Activated CD4-positive, alpha-beta T cell treated with anti-CD3 and anti-CD28 coated beads for 36 hours (primary cell): Measurements from ENCODE around the gene PLOD1. TPM values are rescaled to one million over a fixed set of nuclear protein-coding genes. Genes with fewer than 3 reads are reported as not detected.
A peak's percentile ranks its signal among the peaks of the same experiment; 100 is the strongest.
"Not testable (repeated sequence)": the region's sequence is repeated elsewhere in the genome, so short reads cannot be mapped to it uniquely, and the experiment has no call there.

ENCODE experiments used
- ATAC-seq: fragments of 200-7000 bp; cut with Tn5 transposase; one replicate; pipeline ENCODE4 v1.10.0; 2021; ENCODE audit warnings: mild to moderate bottlenecking, moderate library complexity
- CTCF ChIA-PET: fragments of 350-600 bp; sonication (Branson Sonifier 250); formaldehyde crosslinking; loops from one replicate; lab custom pipeline; 2021; ENCODE audit warnings: antibody characterized with exemption; lab: Charles Lee
- POLR2A ChIA-PET: fragments of 350-600 bp; sonication (Branson Sonifier 250); formaldehyde crosslinking; loops from one replicate; lab custom pipeline; 2021; ENCODE audit warnings: antibody characterized with exemption, inconsistent platforms; lab: Charles Lee
- DNase-seq: peaks from one replicate; pipeline ENCODE4 v3.0.0-alpha.2; 2020
- H3K27ac Mint-ChIP-seq: one replicate; pipeline ENCODE4 v1.8.0; 2021; ENCODE audit warnings: mixed read lengths
- H3K27me3 Mint-ChIP-seq: one replicate; pipeline ENCODE4 v1.8.0; 2021; ENCODE audit warnings: mixed read lengths
- H3K36me3 Mint-ChIP-seq: one replicate; pipeline ENCODE4 v1.8.0; 2021; ENCODE audit warnings: low read depth, mixed read lengths
- H3K4me1 Mint-ChIP-seq: one replicate; pipeline ENCODE4 v1.8.0; 2021; ENCODE audit warnings: mixed read lengths
- H3K4me3 Mint-ChIP-seq: one replicate; pipeline ENCODE4 v1.8.0; 2021; ENCODE audit warnings: mild to moderate bottlenecking, moderate library complexity, mixed read lengths
- H3K9me3 Mint-ChIP-seq: one replicate; pipeline ENCODE4 v1.8.0; 2021; ENCODE audit warnings: low read depth, mixed read lengths
- intact Hi-C, 2 experiments: fragments of 100-400 bp; cut with DNase I in 1 of 2; cut with micrococcal nuclease in 1 of 2; formaldehyde crosslinking; loops; one replicate each; pipeline versions ENCODE4 v1.14.2 to v1.15.1; 2022 to 2024; cut with DNase I, micrococcal nuclease
- total RNA-seq, 2 experiments: library from RNA; stranded (reverse); gene quantifications; one replicate each; pipeline ENCODE4 v1.2.3, GENCODE V29; 2021

PLOD1 gene
- total RNA-seq, 2 experiments from 2014 or later = 11.7 to 11.9 TPM

DNA sequence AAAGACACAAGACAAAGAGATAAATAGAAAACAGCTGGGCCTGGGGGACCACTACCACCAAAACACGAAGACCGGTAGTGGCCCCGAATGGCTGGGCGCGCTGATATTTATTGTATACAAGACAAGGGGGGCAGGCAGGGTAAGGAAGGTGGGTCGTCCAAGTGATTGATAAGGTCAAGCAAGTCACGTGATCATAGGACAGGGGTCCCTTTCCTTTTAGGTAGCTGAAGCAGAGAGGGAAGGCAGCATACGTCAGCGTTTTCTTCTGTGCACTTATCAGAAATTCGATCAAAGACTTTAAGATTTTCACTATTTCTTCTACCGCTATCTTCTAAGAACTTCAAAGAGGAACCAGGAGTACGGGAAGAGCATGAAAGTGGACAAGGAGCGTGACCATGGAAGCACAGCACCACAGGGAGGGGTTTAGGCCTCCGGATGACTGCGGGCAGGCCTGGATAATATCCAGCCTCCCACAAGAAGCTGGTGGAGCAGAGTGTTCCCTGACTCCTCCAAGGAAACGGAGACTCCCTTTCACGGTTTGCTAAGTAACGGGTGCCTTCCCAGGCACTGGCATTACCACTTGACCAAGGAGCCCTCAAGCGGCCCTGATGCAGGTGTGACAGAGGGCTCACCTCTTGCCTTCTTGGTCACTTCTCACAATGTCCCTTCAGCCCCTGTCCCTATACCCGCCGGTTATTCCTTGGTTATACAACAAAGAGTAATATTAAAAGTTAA, 21.9 kb upstream of the PLOD1 start:
- POLR2A ChIA-PET, CTCF ChIA-PET, H3K36me3 Mint-ChIP-seq, H3K9me3 Mint-ChIP-seq, DNase-seq, ATAC-seq, H3K27ac Mint-ChIP-seq, H3K27me3 Mint-ChIP-seq, intact Hi-C loops, H3K4me3 Mint-ChIP-seq: not testable (repeated sequence)
- peaks cover 13% of the 10 kb centered on the region for H3K4me1 Mint-ChIP-seq

GRCh38 chr1:11913291-11913690, 21.2 kb upstream of the PLOD1 start:
- intact Hi-C loops = no loop called here
- POLR2A ChIA-PET = interaction anchor here (1.2 kb wide), 1 partner anchor 13 kb away, joined by 6 read pairs; the partner anchor contains the start of gene KIAA2013
- H3K27ac Mint-ChIP-seq = no peak overlapping the region

GRCh38 chr1:11914024-11914423, 20.5 kb upstream of the PLOD1 start:
- intact Hi-C loops = no loop called here
- Mint-ChIP-seq H3K27ac (no peak overlapping the region), H3K27me3 (no peaks in the 10 kb centered on the region), H3K4me1 (peaks cover 7% of the 10 kb centered on the region), H3K36me3 (no peaks in the 10 kb centered on the region), H3K9me3 (no peaks in the 10 kb centered on the region), H3K4me3 (no peak overlapping the region)
- ChIA-PET CTCF (interaction anchor here (0.6 to 1.3 kb wide), 2 partner anchors 73 to 503 kb away, joined by 3 read pairs; no protein-coding TSS in a partner anchor), POLR2A (interaction anchor here (1.2 kb wide), 1 partner anchor 12 kb away, joined by 6 read pairs; the partner anchor contains the start of gene KIAA2013)
- DNase-seq (no peak), ATAC-seq (no peak)

More at GRCh38 chr1:11913291-11913690, 21.2 kb upstream of the PLOD1 start:
- ATAC-seq (no peak), DNase-seq (no peak)
- H3K9me3 Mint-ChIP-seq = no peaks in the 10 kb centered on the region
- CTCF ChIA-PET = interaction anchor here (0.6 kb wide), 1 partner anchor 503 kb away, joined by 3 read pairs; no protein-coding TSS in a partner anchor
- H3K36me3 Mint-ChIP-seq = no peaks in the 10 kb centered on the region
- H3K4me1 Mint-ChIP-seq = peaks cover 9% of the 10 kb centered on the region
- H3K27me3 Mint-ChIP-seq = no peaks in the 10 kb centered on the region
- no peak overlapping the region for H3K4me3 Mint-ChIP-seq

- Mint-ChIP-seq H3K36me3 (peaks cover 26% of the 10 kb centered on the region), H3K4me1 (peaks cover 26% of the 10 kb centered on the region), H3K27me3 (no peaks in the 10 kb centered on the region), H3K9me3 (no peaks in the 10 kb centered on the region), H3K4me3 (no peak overlapping the region), H3K27ac (no peak overlapping the region)
- POLR2A ChIA-PET = interaction anchor here (0.6 to 1.6 kb wide), 3 partner anchors 9 to 11 kb away, joined by 4 to 10 read pairs (median 6); no protein-coding TSS in a partner anchor
- CTCF ChIA-PET = interaction anchor here (0.6 to 0.7 kb wide), 2 partner anchors 10 to 295 kb away, joined by 3 to 6 read pairs; no protein-coding TSS in a partner anchor
- ATAC-seq = no peak
- intact Hi-C loops = no loop called here
- DNase-seq = no peak
Observed at GRCh38 chr1:11918799-11919519, 15.6 kb upstream of the PLOD1 start.

GRCh38 chr1:11919621-11920020, 14.9 kb upstream of the PLOD1 start:
- no peaks in the 10 kb centered on the region for H3K27me3 Mint-ChIP-seq
- peaks cover 31% of the 10 kb centered on the region for H3K4me1 Mint-ChIP-seq
- no peak overlapping the region for H3K27ac Mint-ChIP-seq
- H3K4me3 Mint-ChIP-seq = no peak overlapping the region
- intact Hi-C loops = no loop called here
- ChIA-PET POLR2A (interaction anchor here (1.3 to 1.6 kb wide), 3 partner anchors 10 to 11 kb away, joined by 6 to 10 read pairs (median 6); no protein-coding TSS in a partner anchor), CTCF (no interaction called here)
- no peaks in the 10 kb centered on the region for H3K9me3 Mint-ChIP-seq
- no peak for DNase-seq
- ATAC-seq = no peak
- H3K36me3 Mint-ChIP-seq = peaks cover 30% of the 10 kb centered on the region

- Mint-ChIP-seq H3K27ac (peak overlapping the region; percentile 55), H3K27me3 (no peaks in the 10 kb centered on the region), H3K4me1 (peaks cover 35% of the 10 kb centered on the region), H3K4me3 (no peak overlapping the region), H3K9me3 (no peaks in the 10 kb centered on the region), H3K36me3 (peaks cover 32% of the 10 kb centered on the region)
- DNase-seq = no peak
- POLR2A ChIA-PET = interaction anchor here (1.3 to 1.8 kb wide), 3 partner anchors 11 to 13 kb away, joined by 4 to 6 read pairs (median 6); no protein-coding TSS in a partner anchor
- intact Hi-C loops = no loop called here
- no peak for ATAC-seq
- CTCF ChIA-PET = no interaction called here
Observed at GRCh38 chr1:11920239-11920903, 14.1 kb upstream of the PLOD1 start.

GRCh38 chr1:11921022-11921421, 13.5 kb upstream of the PLOD1 start:
- Mint-ChIP-seq H3K36me3 (peaks cover 32% of the 10 kb centered on the region), H3K4me3 (no peak overlapping the region), H3K4me1 (peaks cover 35% of the 10 kb centered on the region), H3K27ac (no peak overlapping the region), H3K9me3 (no peaks in the 10 kb centered on the region), H3K27me3 (no peaks in the 10 kb centered on the region)
- intact Hi-C loops = no loop called here
- ChIA-PET POLR2A (interaction anchor here (1.3 to 1.8 kb wide), 2 partner anchors 11 to 13 kb away, joined by 4 to 6 read pairs; no protein-coding TSS in a partner anchor), CTCF (no interaction called here)
- DNase-seq (no peak), ATAC-seq (no peak)

DNA sequence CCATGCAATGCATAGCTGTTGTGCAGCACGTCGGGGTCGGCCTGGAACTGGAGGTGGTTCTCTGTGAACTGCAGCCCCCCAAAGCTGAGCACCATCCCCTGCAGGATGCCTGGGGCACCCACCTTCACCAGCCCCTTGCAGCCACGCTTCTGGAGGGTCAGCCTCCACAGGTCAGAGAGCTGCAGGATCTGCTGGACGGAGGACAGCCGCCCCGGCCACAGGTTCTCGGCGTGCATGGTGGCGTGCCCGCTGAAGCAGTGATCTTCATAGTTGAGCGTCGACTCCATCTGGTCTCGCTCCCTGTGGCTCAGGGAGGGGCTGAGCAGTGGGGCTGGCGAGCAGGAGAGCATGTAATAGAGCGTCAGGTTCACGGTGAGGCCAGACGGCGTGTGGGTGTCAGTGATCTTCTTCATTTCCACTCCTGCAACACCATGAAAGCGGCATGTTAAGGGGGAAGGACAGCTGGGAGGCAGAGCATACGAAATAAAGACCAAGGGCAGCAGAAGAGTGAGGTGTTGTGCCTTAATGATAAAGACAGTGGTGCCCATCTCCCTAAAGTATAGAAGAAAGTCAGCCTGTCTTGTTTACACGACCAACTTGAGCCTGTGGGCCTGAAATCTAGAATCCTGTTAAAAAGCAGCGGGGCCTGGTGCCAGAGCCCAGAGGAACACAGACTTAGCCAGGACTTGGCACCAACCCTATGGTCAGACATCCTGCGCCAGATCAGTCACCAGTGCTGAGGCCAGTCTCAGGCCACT, 11.3 kb upstream of the PLOD1 start:
- intact Hi-C loops = no loop called here
- Mint-ChIP-seq H3K4me3 (no peak overlapping the region), H3K9me3 (no peaks in the 10 kb centered on the region), H3K4me1 (peaks cover 41% of the 10 kb centered on the region), H3K27me3 (no peaks in the 10 kb centered on the region), H3K27ac (peak overlapping the region; percentile 69), H3K36me3 (peaks cover 32% of the 10 kb centered on the region)
- DNase-seq (no peak), ATAC-seq (no peak)
- POLR2A ChIA-PET = interaction anchor here (1.1 to 1.5 kb wide), 2 partner anchors 14 to 15 kb away, joined by 3 read pairs; no protein-coding TSS in a partner anchor
- CTCF ChIA-PET = no interaction called here

DNA sequence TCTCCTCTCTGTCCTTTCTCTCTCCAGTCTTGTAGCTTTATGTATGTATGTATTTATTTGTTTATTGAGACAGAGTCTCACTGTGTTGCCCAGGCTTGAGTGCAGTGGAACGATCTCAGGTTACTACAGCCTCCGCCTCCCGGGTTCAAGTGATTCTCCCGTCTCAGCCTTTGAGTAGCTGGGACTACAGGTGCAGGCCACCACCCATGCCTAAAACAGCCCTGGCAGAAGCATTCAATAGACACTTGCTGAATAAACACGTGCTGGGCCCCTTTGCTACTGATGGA, 10.7 kb upstream of the PLOD1 start:
- DNase-seq (no peak), ATAC-seq (no peak)
- peak overlapping the region; percentile 77 for H3K4me3 Mint-ChIP-seq
- intact Hi-C loops = no loop called here
- H3K4me1 Mint-ChIP-seq = peaks cover 41% of the 10 kb centered on the region
- ChIA-PET POLR2A (interaction anchor here (1.1 to 1.5 kb wide), 2 partner anchors 14 to 16 kb away, joined by 3 read pairs; no protein-coding TSS in a partner anchor), CTCF (no interaction called here)
- H3K36me3 Mint-ChIP-seq = peaks cover 32% of the 10 kb centered on the region
- H3K27ac Mint-ChIP-seq = peak overlapping the region; percentile 69
- no peaks in the 10 kb centered on the region for H3K9me3 Mint-ChIP-seq
- no peaks in the 10 kb centered on the region for H3K27me3 Mint-ChIP-seq

GRCh38 chr1:11924334-11925195, 10.0 kb upstream of the PLOD1 start:
- Mint-ChIP-seq H3K4me1 (peaks cover 41% of the 10 kb centered on the region), H3K9me3 (no peaks in the 10 kb centered on the region), H3K27ac (peak overlapping the region; percentile 40), H3K4me3 (peak overlapping the region; percentile 77), H3K27me3 (no peaks in the 10 kb centered on the region), H3K36me3 (peaks cover 32% of the 10 kb centered on the region)
- ChIA-PET POLR2A (interaction anchor here (1.1 to 4.4 kb wide), 3 partner anchors 15 to 16 kb away, joined by 3 to 67 read pairs (median 3); no protein-coding TSS in a partner anchor), CTCF (interaction anchor here (1.1 kb wide), 1 partner anchor 9 kb away, joined by 3 read pairs; no protein-coding TSS in a partner anchor)
- intact Hi-C loops = loop anchor here in 1 of 2 experiments (5.0 kb wide), 1 partner anchor 248 kb away; no protein-coding TSS in a partner anchor
- DNase-seq (peak; percentile 37), ATAC-seq (no peak)
